GM21717 (cell line): Measurements from ENCODE around the gene ELL2.
"Not testable (repeated sequence)": the region's sequence is repeated elsewhere in the genome, so short reads cannot be mapped to it uniquely, and the experiment has no call there.

Experiments used
- ATAC-seq: cut with Tn5 transposase; IDR thresholded peaks from one replicate; pipeline ENCODE4 v1.9.1; 2021; ENCODE audit warnings: mild to moderate bottlenecking, moderate library complexity; ENCODE audit not compliant: unreplicated experiment

ELL2 gene

DNA sequence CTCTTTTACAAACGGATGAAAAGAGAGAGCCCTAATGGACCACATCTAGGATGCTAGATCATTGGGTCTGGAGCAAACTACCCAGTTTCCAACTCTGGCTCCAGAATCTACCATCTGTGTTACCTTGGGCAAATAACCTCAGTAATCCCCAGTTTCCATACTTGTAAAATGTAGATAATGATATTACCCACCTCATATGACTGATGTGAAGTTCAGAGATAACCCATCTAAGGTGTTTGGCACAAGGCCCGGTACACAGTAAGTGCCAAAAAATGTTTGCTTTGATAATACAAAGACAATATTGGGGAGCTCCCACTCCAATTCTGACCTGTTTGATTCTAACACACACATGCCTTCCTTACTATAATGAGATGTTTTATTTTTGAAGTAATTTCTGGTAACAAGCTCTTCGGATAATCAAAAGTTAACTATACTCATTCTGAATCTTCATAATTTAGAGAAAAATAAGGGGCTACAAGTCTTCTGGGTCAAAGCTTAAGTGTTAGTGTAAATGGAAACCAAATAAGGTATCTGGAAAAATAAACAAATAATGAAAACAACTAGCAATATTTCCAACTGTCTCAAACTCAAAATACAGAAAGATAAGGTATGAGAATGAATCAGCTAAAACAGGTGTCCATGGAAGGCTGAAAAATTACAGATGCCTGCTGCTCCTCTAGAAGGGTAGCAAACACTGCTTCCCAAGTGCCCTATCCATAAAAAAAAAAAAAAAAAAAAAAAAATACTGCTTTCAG, 30.4 kb downstream of the ELL2 start:
- no peak for ATAC-seq

- no peak for ATAC-seq
Measured at GRCh38 chr5:95930141-95930930, 31.3 kb downstream of the ELL2 start.

GRCh38 chr5:95928724-95929253, 32.9 kb downstream of the ELL2 start:
- ATAC-seq, result no peak

DNA sequence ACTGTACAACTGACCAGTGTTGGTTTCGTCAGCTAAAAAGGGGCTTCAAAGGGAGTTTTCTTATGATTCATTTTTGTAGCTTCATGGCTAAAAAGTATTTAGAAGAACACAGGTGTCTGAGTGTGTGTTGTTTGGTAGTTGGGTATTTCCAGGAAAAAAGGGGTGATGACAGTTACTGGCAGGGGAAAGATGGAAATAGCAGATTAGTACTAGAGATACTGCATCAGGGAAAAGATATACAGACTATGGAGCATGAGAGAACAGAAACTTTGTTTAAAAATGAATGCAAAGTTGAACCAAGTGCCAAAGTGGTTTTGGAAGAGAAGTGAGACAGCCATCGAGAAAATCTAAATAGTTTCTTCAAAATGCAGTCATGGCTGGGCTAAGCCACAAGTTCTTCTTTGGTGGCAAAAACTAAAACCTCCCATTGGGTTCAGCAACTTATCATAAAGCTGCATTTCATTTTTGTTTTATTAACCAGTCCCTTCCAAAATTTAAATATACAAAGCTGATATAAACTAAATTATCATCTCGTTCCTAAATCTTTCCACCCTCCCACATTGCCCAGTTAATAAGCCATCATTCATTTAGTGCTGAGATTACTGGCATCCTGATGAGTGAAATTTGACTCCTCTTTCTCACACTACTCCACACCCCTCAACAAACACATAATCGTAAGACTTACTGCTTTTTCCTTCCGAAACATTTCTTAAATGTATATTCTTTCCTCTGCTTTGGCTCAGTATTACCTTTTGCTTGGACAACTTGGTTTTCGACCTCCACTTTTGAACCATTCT, 33.5 kb downstream of the ELL2 start:
- peak; percentile 58 for ATAC-seq

- not testable (repeated sequence) for ATAC-seq
Measured at GRCh38 chr5:95927300-95927699, 34.4 kb downstream of the ELL2 start.

DNA sequence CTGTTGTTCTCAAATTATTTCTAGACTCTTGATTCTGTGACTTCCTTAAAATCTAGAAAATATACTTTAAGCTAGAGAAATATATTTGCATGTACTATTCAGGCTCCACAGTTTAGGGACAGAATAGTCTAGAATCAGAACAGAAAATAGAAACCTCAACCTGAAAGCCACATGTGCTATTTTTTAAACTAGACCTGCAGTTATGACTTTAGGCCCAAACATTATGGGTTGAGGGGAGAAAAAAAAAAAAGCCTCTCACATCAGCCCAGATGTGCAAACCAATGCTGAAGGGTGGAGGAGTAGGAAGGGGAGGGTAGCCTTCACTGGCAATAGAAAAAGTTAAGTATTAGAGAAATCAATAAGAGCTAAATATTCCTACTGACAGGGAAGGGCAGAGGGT, 35.7 kb downstream of the ELL2 start:
- ATAC-seq, result peak; percentile 39

DNA sequence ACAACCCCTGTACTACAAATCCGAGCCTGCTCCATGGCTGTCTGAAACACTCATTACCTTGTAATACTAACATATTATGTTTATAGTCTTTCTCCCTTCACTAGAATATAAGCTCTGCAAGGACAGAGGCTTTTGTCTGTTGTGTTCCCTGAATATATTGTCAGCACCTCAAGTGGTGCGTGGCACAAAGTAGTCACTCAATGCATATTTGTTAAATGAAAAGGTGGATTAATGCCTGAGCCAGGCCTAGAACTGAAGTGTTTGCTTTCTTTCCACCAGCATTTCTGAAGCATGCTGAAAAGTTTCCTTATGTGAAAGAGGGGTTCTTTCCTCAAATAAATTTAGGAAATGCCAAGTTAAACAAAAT, 36.3 kb downstream of the ELL2 start:
- ATAC-seq, result no peak

GRCh38 chr5:95924720-95925377, 36.8 kb downstream of the ELL2 start:
- peak; percentile 20 for ATAC-seq

DNA sequence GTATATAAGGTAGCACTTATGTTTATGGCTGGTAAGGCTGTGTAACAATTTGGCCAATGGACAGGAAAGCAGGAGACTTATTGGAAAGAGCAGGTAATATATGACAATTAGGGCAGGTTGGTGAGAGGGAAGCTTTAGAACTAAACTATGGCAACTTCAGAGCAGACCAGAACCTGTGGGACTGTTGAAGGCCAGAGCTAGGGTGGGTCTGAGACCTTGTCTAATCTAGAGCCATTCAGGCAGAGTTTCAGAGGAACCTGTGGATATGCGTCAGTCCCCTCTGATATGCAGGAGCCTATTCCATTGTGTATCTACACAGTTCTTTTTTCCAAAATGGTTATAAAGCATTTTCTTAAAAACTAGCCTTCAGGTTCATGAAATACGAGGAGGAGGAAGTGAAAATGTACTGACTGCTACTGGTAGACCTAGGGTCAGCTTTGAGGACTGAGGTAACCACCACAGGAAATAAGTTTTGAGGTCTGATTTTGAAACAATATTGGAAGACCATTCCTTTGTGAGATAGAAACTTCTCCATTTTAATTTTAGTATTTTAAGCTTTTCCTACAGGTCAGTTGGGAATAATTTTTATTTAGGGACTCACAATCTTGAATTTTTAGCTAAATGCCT, 37.6 kb downstream of the ELL2 start:
- no peak for ATAC-seq

- no peak for ATAC-seq
Measured at GRCh38 chr5:95922798-95923197, 38.9 kb downstream of the ELL2 start.

DNA sequence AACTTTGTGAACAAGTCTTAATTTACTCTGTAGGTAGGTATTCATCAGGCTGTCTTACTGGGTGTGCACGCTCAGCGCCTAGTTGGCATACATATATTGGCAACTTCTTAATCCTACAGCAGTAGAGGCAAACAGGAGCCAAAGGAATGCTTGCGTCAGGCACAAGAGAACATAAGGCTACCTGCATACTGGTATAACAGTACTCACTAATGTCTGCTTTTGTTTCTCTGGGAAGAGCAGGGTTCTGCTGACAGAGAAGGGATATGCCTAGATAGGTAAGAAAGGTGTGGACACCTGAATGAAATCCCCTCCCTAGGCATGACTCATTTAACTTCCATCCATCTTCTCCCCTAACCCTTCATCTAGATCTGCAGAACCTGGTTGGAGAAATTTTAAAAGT, 40.1 kb downstream of the ELL2 start:
- no peak for ATAC-seq

- ATAC-seq, result no peak
Measured at GRCh38 chr5:95920822-95921221, 40.8 kb downstream of the ELL2 start.

- no peak for ATAC-seq
Measured at GRCh38 chr5:95919658-95920057, 42.0 kb downstream of the ELL2 start.

GRCh38 chr5:95918421-95919006, 43.1 kb downstream of the ELL2 start:
- ATAC-seq, result no peak

DNA sequence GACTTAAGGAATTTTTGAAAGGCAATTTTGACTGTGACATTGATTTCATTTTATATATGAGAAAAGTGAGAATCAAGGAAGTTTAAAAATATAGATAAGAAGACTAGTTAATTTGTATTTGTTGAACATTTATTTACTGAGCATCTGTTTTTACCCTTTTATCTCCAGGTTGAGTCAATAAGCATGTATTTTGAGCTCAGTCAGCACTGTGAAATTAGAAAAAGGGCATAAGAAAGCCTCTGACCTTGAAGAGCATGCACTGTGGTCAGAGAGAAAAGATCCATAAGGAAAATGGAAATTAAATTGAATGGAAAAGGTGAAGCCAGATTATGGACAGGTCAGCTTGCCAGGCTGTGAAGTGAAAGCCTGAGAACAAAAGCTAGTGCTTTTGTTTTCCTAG, 44.4 kb downstream of the ELL2 start:
- no peak for ATAC-seq

DNA sequence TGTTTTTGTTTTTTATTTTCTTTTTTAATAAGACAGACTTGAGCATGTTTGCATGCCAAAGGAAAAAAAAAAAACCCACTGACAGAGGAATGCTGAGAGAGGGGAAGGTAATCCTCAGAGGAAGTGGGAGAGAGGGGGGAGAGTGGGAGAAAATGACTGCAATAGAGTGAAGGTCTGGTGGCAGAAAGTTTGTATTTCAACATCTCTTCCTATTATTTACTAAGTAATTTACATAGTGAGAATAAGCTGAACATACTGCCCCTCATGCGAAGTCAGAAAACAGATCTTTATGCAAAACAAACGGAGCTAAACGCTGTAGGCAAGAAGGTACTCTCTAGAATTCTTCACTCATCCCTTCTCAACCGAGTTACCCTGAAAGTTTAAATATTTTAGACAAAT, 45.0 kb downstream of the ELL2 start:
- ATAC-seq, result no peak

- ATAC-seq, result peak; percentile 61
Measured at GRCh38 chr5:95915999-95916686, 45.5 kb downstream of the ELL2 start.

DNA sequence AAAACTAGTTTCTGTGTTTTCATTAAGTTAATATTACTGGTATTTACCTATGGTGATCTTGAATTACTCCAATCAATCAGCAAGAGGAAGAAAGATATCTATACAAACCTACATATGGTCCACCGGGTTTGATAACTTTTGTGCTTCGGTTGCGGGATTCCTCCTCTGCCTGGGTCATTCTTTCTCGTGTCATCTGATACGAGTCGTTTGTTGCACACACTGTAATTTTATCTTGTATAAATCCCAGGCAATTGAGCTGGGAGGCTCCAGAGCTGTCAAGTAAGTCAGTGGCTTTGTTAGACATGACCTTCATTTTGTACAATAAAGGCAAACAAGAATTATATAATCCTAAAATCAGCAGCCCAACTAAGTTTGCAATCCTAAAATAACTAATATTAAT, 48.0 kb downstream of the ELL2 start:
- ATAC-seq, result no peak

DNA sequence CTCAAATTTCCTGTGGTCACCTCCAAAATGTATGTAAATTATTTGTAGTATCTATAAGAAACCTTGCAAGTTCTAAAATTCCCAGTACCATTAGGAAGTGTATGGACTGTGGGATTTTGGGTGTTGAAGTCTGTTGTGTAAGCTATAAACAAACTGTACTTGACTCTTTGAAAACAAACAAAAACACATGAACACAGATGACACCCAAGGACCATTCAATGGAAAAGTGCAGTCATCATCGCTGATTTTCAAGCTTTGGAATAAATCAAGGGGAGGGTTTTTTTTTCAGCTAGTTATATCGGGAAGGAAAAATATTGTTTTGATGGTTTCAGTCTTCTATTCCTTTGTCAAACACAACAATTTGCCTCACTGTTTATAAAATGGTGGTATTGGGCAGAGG, 49.6 kb downstream of the ELL2 start:
- no peak for ATAC-seq
